Muscle layer of colon (tissue), 2 donors: Measurements from ENCODE around the gene ZYX.
"Not testable (repeated sequence)": the region's sequence is repeated elsewhere in the genome, so short reads cannot be mapped to it uniquely, and the experiment has no call there.

Source experiments
- H3K27ac ChIP-seq: one replicate; pipeline ENCODE4 v1.7.0; 2013; ENCODE audit warnings: low read depth, mild to moderate bottlenecking, low read length, moderate library complexity
- H3K27me3 ChIP-seq, 2 donors: one replicate each; pipeline ENCODE4 v1.7.0; 2013; ENCODE audit warnings: low read length in 2 of 2, mild to moderate bottlenecking in 2 of 2; ENCODE audit not compliant: insufficient read depth in 2 of 2, control insufficient read depth in 1 of 2
- H3K36me3 ChIP-seq: one replicate; pipeline ENCODE4 v1.7.0; 2013; ENCODE audit warnings: mild to moderate bottlenecking, low read length; ENCODE audit not compliant: insufficient read depth
- H3K4me1 ChIP-seq: one replicate; pipeline ENCODE4 v1.7.0; 2013; ENCODE audit warnings: mild to moderate bottlenecking, low read length; ENCODE audit not compliant: insufficient read depth
- H3K4me3 ChIP-seq, 2 donors: one replicate each; pipeline ENCODE4 v1.7.0; 2013; ENCODE audit warnings: low read length in 2 of 2, low read depth in 1 of 2, mild to moderate bottlenecking in 1 of 2, moderate library complexity in 1 of 2
- H3K9ac ChIP-seq: one replicate; pipeline ENCODE4 v1.7.0; 2013; ENCODE audit warnings: low read length
- H3K9me3 ChIP-seq: one replicate; pipeline ENCODE4 v1.7.0; 2013; ENCODE audit warnings: mild to moderate bottlenecking, low read length
- donor health status: abdominal sarcoma.
- donor health status: Adenocarcinoma of cecum.

ZYX gene

DNA sequence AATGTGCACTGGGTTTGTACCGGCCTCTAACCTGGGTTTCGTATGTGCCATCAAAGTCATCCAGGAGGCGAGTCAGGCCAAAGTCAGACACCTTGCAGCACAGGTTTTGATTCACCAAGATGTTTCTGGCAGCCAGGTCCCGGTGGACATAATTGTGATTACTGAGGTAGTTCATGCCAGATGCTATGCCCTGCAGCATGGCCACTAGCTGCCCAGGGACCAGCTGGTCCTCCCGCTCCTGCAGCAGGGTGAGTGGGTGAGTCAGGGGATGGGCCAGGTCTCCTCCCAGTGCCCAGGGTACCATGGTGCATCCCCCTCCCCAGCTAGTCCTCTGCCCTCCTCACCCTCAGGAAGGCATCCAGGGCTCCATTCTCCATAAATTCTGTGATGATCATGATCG, 13.6 kb downstream of the ZYX start:
- H3K4me3 ChIP-seq = no peak overlapping the region
- H3K27ac ChIP-seq = no peak overlapping the region
- H3K9me3 ChIP-seq = no peaks in the 10 kb centered on the region
- H3K36me3 ChIP-seq = peaks cover 14% of the 10 kb centered on the region
- H3K27me3 ChIP-seq = no peaks in the 10 kb centered on the region
- H3K9ac ChIP-seq = no peak overlapping the region
- peaks cover 46% of the 10 kb centered on the region for H3K4me1 ChIP-seq

DNA sequence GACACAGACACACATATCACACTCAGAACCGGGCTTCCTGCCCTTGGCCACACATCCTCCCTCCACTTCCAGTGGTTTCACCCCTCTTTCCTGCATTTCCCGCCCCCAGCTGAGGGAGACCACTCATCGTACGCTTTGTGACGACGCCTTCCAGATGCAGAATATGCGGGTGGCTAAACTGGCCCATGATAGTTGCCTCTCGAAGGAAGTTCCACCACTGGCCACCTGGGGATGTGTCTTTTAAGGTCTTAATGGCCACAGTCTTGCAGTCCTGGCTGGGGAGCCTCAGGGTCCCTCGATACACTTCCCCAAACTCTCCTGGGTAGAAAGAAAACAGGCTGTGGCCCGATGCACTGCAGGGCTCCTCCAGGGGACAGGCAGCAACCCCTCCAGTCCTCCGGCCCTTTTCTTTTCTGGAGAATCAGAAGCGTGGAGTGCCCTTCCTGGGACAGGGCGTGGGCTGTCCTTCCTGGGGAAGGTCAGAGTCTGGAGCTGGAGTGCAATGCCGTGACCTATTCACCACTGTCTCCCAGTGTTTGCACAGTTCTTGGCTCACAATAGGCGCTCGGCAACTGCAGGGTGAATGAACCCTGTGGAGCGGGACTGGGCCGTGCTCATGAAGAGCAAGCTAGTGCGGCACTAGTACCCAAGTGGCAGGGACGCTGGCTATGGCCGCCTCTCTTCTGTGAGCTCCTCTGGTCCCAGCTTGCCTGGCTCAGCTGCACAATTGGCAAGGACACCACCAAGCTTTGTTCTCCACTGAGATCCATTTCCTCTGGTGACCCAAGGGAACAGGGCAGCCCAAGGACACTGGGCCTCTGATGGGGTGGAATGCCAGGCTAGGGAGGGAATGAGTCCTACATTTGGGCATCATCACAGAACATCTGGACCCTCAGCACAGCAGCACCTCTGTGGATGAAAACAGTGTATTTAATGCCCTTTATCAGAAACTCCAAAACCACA, 14.3 kb downstream of the ZYX start:
- H3K27me3 ChIP-seq = no peaks in the 10 kb centered on the region
- no peak overlapping the region for H3K4me3 ChIP-seq
- no peak overlapping the region for H3K27ac ChIP-seq
- H3K9me3 ChIP-seq = no peaks in the 10 kb centered on the region
- H3K4me1 ChIP-seq = peaks cover 39% of the 10 kb centered on the region
- no peak overlapping the region for H3K9ac ChIP-seq
- H3K36me3 ChIP-seq = peaks cover 7% of the 10 kb centered on the region

DNA sequence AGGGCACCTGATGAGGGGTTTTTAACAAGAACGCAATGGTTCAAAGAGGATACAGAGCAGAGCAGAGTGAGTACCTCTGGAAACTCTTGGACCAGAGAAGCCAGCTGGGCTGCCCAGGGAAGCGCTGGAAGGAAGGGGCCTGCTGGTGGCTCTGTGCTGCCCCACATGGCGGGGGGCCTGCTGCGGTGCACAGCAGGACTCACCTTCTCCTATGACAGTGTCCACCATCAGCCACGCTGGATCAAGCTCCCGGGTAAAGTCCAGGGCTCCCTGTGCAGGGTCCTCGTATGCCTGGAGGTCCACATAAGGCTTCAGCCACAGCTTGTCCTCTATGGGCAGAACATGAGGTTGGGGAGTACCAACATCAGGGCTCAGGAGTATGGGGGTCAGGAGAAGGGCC, 15.0 kb downstream of the ZYX start:
- Histone ChIP-seq H3K9ac (no peak overlapping the region), H3K9me3 (no peaks in the 10 kb centered on the region), H3K36me3 (peaks cover 4% of the 10 kb centered on the region), H3K4me1 (peaks cover 31% of the 10 kb centered on the region), H3K27ac (no peak overlapping the region), H3K27me3 (no peaks in the 10 kb centered on the region), H3K4me3 (no peak overlapping the region)

DNA sequence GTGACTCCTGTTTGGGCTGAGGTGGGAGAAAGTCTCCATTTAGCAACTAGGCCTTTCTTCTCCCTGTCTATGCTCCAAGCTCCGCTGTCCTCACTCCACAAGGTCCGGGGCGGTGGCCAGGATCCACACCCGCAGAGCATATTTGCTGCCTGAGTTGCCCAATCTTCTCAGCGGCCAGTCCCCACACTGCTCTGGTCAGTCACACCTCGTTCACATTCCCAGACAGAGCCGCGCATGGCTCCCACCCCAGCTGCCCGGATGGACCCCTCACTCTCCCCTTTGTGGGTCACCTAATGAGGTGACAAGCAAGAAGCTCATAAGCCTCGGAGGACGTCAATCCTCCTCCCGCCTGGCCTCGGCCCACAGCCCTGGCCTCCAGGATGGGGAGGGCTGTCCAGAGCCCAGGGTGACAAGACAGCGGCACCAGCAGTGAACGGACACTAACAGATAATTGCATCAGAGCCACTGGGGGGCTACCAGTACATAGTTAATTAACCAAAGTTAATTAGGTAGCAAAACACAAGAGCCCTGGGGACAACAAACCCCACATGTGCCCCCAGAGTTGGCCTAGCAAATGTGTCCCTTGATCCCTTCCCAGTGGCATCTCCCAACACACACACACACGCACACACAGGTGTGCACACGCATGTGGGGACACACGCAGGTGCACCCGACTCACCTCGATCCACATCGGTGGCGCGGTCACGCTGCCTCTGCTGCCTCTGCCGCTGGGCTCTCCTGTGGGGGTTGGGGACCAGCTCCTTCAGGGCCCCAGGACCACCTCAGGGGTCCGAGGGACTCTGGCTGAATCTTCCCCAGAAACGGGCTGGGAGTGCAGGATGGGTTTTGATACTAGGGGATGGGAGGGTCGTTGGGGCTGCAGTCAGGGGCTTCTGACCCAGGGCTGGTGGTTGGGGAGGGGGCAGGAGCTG, 15.7 kb downstream of the ZYX start:
- H3K36me3 ChIP-seq = no peaks in the 10 kb centered on the region
- no peaks in the 10 kb centered on the region for H3K9me3 ChIP-seq
- no peaks in the 10 kb centered on the region for H3K27me3 ChIP-seq
- H3K4me1 ChIP-seq = peaks cover 24% of the 10 kb centered on the region
- no peak overlapping the region for H3K27ac ChIP-seq
- H3K4me3 ChIP-seq = no peak overlapping the region
- no peak overlapping the region for H3K9ac ChIP-seq

DNA sequence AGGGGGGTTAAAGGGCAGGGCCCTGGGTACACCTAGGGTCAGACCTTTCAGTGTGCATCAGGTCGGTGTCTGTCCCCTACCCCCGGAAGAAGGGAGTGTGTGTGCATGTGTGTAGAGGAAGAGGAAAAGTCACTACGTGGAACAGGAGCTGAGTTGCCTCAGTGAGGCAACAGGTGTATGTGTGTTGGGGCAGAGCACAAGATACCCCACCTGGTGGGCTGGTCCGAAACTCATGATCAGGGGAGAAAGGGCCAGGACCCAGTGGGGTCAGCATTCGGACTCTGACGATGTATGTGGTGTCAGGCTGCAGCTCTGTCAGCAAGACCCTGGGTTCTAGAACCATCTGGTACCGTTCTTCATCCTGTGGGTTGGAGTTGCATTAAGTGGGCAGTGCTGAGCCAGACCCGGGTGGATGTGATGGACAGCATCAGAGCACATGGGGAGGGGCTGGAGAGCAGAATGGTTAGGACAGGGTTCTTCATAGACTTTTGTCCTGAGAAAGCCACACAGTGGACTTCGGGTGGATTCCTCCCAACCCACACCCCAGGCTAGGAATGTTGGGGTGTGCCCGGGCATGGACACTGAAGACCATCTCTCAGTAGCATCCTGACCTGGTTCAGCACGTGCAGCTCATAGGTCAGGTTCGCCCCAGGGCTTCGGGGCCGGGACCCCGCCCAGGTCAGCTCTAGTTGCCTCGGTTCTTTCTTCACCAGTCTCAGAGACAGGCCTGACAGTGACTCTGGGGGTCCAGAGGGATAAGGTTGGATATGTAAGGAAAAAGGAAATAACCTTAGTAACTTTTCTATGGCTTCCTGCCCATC, 16.8 kb downstream of the ZYX start:
- Histone ChIP-seq H3K4me1 (peaks cover 14% of the 10 kb centered on the region), H3K27me3 (no peaks in the 10 kb centered on the region), H3K9me3 (no peaks in the 10 kb centered on the region), H3K27ac (no peak overlapping the region), H3K4me3 (no peak overlapping the region), H3K9ac (no peak overlapping the region), H3K36me3 (no peaks in the 10 kb centered on the region)

DNA sequence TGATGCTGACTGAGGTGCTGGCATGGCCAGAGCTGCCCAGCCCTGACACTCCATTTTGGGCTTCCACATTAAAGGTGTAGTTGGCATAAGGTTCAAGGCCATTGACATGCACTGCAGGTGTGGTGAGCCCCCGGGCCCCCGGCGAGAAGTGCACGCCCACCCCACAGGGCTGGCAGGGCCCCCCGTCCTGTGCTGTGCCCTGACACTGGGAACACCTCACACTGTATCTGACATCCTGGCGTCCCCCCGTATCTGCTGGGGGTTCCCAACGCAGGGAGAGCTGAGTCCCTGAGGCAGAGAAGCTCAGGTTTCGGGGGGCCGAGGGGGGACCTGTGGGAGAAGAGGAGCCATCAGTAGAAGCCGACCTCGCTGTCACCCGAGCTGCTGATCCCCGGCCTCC, 17.5 kb downstream of the ZYX start:
- H3K27ac ChIP-seq = no peak overlapping the region
- no peaks in the 10 kb centered on the region for H3K9me3 ChIP-seq
- peaks cover 8% of the 10 kb centered on the region for H3K4me1 ChIP-seq
- H3K36me3 ChIP-seq = no peaks in the 10 kb centered on the region
- H3K27me3 ChIP-seq = no peaks in the 10 kb centered on the region
- H3K9ac ChIP-seq = no peak overlapping the region
- H3K4me3 ChIP-seq = no peak overlapping the region

DNA sequence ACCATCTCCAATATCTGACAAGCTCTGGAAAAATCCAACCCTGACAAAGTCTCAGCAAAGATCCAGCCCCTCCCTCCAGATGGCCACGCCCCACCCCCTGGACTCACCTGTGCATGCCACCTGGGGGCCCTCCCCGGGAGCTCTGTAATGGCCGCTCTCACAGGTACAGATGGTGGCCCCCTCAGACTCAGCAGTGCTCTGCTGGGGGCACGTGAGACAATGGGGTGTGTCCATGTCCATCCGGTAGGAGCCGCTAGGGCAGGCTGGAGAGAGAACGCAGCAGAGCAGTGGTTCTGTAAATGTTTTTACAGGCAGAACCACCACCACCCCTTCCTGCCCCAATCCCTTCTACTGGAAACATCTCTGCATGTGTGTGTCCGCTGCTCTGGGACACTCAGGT, 18.0 kb downstream of the ZYX start:
- H3K27me3 ChIP-seq = no peaks in the 10 kb centered on the region
- H3K36me3 ChIP-seq = no peaks in the 10 kb centered on the region
- peaks cover 4% of the 10 kb centered on the region for H3K4me1 ChIP-seq
- H3K27ac ChIP-seq = no peak overlapping the region
- H3K9me3 ChIP-seq = no peaks in the 10 kb centered on the region
- H3K4me3 ChIP-seq = no peak overlapping the region
- H3K9ac ChIP-seq = no peak overlapping the region

DNA sequence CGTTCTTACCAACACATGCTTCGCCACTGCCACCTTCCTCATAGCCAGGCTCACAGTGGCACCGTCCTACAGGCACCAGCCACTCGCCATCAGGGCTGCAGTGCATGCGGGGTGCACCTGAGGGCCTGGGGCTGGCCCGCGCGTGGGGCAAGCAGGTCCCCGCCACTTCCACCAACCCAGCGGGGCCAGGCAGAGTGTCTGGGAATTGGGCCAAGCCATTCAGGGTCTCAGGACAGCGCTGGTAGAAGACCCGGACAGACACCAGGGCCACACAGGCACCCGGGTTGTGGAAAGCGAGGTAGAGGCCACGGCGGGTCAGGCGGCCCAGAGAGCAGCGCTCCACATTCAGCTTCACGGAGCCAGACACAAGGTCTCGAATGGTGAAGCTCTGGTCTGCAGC, 18.5 kb downstream of the ZYX start:
- Histone ChIP-seq H3K36me3 (no peaks in the 10 kb centered on the region), H3K9ac (no peak overlapping the region), H3K27me3 (no peaks in the 10 kb centered on the region), H3K9me3 (no peaks in the 10 kb centered on the region), H3K27ac (no peak overlapping the region), H3K4me3 (no peak overlapping the region), H3K4me1 (peaks cover 4% of the 10 kb centered on the region)

DNA sequence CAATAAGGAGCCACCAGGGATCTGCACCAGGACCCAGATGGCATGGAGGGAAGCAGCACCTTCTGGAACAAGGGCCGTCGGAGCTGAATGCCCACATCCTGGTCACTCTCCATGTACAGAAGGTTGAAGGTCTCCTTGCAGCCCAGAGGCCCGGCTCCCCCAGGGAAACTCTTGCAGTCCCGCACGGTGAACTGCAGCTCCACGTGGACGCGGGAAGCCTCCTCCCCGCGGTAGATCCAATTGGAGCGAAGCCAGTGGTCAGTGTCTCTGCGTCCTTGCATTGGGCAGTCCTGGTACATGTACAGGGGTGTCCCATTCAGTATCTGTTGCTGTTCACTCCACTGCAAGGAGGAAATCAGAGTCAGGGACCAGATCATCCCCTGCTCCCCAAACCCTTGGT, 20.1 kb downstream of the ZYX start:
- H3K36me3 ChIP-seq = no peaks in the 10 kb centered on the region
- H3K9ac ChIP-seq = no peak overlapping the region
- no peak overlapping the region for H3K27ac ChIP-seq
- no peak overlapping the region for H3K4me3 ChIP-seq
- no peaks in the 10 kb centered on the region for H3K9me3 ChIP-seq
- H3K27me3 ChIP-seq = no peaks in the 10 kb centered on the region
- no peaks in the 10 kb centered on the region for H3K4me1 ChIP-seq

DNA sequence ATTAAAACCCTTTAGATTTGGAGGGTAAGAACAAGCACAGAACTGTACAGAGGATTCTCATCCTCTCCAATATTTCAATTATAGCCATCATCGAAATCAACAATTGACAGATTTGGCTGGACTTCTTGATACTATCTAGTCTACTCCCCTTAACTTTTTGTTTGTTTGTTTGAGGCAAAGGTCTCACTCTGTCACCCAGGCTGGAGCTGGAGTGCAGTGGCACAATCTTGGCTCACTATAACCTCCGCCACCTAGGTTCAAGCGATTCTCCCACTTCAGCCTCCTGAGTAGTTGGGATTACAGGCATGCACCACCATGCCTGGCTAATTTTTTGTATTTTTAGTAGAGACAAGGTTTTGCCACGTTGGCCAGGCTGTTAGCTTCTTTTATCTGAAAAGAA, 21.1 kb downstream of the ZYX start:
- H3K36me3 ChIP-seq, H3K4me3 ChIP-seq, H3K9me3 ChIP-seq, H3K27ac ChIP-seq, H3K4me1 ChIP-seq, H3K9ac ChIP-seq, H3K27me3 ChIP-seq: not testable (repeated sequence)
